Measurements from ENCODE around the gene RNF113B. TPM values are rescaled to one million over a fixed set of nuclear protein-coding genes. Genes with fewer than 3 reads are reported as not detected.

Gene RNF113B
- total RNA-seq, result not detected
- polyA plus RNA-seq, result not detected

DNA sequence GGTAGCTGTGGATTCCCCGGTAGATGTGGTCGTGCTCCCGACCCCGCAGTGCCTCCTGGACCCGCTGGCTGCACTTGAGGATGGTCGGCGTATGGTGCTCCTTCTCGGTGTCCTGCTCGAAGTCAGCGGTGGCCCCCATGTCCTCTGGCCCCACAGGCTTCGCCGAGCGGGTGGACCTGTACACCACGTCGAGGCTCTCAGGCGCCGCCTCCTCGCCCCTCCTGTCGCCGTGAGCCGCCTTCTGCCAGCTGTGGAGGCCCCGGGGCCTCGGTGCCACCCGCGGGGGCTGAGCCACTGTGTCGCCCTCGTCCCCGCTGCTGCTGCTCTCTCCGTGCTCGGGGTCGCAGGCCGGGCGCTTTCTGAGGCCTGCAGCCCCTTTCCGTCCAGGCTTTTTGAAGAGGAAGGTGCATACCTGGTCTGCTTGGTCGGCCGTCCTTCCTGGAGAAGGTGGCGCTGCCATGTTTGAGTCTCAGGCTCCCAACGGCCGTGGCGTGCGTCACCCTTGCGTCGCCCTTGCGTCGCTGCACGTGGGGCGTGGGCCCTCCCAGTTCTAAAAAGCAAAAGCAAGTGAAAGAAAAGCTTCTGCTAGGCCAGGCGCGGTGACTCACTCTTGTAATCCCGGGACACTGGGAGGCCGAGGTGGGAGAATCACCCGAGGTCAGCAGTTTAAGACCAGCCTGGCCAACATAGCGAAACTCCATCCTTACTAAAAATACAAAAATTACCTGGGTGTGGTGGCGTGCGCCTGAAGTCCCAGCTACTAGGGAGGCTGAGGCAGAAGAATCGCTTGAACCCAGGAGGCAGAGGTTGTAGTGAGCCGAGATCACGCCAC is at the start of gene RNF113B:
Gene RNF113B (minus strand): TSS at position 493 of the 832 bp plus-strand sequence. CDS start 33 bp downstream, at position 460.
- intact Hi-C loops (cut with DNase I), result no loop called here
- Histone ChIP-seq H3K4me3 (no peak within 1 kb of the TSS), H3K27me3 (no peaks in the 10 kb centered on the region), H3K36me3 (peaks cover 0 to 5% (median 0%) of the 10 kb centered on the region in 4 donors), H3K27ac (peak within 1 kb of the TSS in 2 of 4 donors; percentile 79 to 84), H3K9me3 (no peaks in the 10 kb centered on the region), H3K4me1 (peaks cover 0 to 54% (median 35%) of the 10 kb centered on the region in 4 donors)
- TF ChIP-seq, protein P1, sequence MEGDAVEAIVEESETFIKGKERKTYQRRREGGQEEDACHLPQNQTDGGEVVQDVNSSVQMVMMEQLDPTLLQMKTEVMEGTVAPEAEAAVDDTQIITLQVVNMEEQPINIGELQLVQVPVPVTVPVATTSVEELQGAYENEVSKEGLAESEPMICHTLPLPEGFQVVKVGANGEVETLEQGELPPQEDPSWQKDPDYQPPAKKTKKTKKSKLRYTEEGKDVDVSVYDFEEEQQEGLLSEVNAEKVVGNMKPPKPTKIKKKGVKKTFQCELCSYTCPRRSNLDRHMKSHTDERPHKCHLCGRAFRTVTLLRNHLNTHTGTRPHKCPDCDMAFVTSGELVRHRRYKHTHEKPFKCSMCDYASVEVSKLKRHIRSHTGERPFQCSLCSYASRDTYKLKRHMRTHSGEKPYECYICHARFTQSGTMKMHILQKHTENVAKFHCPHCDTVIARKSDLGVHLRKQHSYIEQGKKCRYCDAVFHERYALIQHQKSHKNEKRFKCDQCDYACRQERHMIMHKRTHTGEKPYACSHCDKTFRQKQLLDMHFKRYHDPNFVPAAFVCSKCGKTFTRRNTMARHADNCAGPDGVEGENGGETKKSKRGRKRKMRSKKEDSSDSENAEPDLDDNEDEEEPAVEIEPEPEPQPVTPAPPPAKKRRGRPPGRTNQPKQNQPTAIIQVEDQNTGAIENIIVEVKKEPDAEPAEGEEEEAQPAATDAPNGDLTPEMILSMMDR (IDR thresholded peaks at IDR 0.05), result no peak
- TF ChIP-seq POLR2AphosphoS5 (IDR thresholded peaks at IDR 0.05) (no peak), EP300 (IDR thresholded peaks at IDR 0.05) (no peak), POLR2A (IDR thresholded peaks at IDR 0.05) (no peak)
- DNase-seq, result no peak
- 96% methylated on average over 58 of the region's 58 CpGs for WGBS, 2 donors

DNA sequence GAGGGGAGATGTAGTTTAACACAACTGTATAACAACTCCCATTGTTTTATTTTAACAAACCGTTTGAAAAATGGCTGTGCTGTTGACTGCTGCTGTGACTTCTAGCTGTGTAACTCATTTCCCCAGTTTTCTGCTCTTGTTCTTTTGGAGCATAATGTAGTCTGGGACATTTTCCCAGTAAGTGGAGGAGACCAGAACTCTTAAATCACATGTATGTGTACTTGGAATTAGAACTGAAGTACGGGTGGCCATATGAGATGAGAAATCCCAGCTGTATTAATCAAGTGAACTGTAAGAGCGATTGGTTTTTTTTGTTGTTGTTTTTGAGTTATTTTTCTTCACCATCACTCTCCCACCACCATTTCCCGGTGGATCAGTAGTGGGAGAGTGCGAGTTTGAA is 49.4 kb upstream of the RNF113B start:
- Histone ChIP-seq H3K4me3 (no peak overlapping the region), H3K27ac (peak overlapping the region in 2 of 4 donors; percentile 30 to 56), H3K36me3 (no peaks in the 10 kb centered on the region), H3K4me1 (peaks cover 0 to 55% (median 31%) of the 10 kb centered on the region in 4 donors), H3K9me3 (no peaks in the 10 kb centered on the region), H3K27me3 (no peaks in the 10 kb centered on the region)
- TF ChIP-seq EP300 (IDR thresholded peaks at IDR 0.05) (no peak), POLR2A (IDR thresholded peaks at IDR 0.05) (no peak), POLR2AphosphoS5 (IDR thresholded peaks at IDR 0.05) (peak in 2 of 4 donors; percentile 25 to 58)
- no peak for DNase-seq
- 74 to 83% methylated on average over 5 of the region's 5 CpGs for WGBS, 2 donors
- intact Hi-C loops (cut with DNase I), result no loop called here

- peak overlapping the region in 1 of 4 donors; percentile 56 for H3K27ac ChIP-seq
- no peak overlapping the region for H3K4me3 ChIP-seq
- peaks cover 0 to 67% (median 41%) of the 10 kb centered on the region in 4 donors for H3K4me1 ChIP-seq
- no peaks in the 10 kb centered on the region for H3K9me3 ChIP-seq
- WGBS, 2 donors, result 91 to 93% methylated on average over 20 of the region's 20 CpGs
- TF ChIP-seq, protein P1 (IDR thresholded peaks at IDR 0.05), result no peak
- no peak for TF ChIP-seq POLR2A (IDR thresholded peaks at IDR 0.05)
- TF ChIP-seq POLR2AphosphoS5 (IDR thresholded peaks at IDR 0.05), result no peak
- no peak for DNase-seq
- intact Hi-C loops (cut with DNase I), result no loop called here
- no peaks in the 10 kb centered on the region for H3K36me3 ChIP-seq
- H3K27me3 ChIP-seq, result no peaks in the 10 kb centered on the region
These were observed 48.2 kb upstream of the RNF113B start for GRCh38 chr13:98225036-98225940.

DNA sequence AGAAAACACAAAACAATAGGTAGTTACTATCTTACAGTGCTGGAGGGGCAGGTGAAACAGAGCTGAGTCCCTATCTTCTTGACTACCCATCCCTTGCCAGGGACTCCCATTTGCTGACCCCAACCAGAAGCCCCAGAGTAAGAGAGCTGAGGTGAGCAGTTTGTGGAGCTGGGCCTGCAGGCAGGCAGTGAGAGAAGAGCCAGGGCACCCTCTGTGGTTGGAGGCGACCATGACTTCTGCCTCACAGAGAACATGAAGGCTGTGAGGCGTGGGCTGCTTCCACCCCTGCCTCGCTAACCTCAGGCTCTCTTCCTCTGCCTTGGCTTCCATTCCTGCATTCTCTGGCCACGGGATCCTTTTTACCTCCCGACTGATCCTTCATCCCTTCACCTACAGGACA is 47.5 kb upstream of the RNF113B start:
- no peaks in the 10 kb centered on the region for H3K27me3 ChIP-seq
- H3K36me3 ChIP-seq, result no peaks in the 10 kb centered on the region
- intact Hi-C loops (cut with DNase I), result no loop called here
- TF ChIP-seq POLR2AphosphoS5 (IDR thresholded peaks at IDR 0.05) (no peak), EP300 (IDR thresholded peaks at IDR 0.05) (no peak), POLR2A (IDR thresholded peaks at IDR 0.05) (no peak)
- TF ChIP-seq, protein P1 (IDR thresholded peaks at IDR 0.05), result no peak
- peak overlapping the region in 1 of 4 donors; percentile 29 for H3K27ac ChIP-seq
- 93 to 94% methylated on average over 5 of the region's 5 CpGs for whole genome bisulfite sequencing, 2 donors
- H3K4me3 ChIP-seq, result no peak overlapping the region
- H3K9me3 ChIP-seq, result no peaks in the 10 kb centered on the region
- H3K4me1 ChIP-seq, result peaks cover 0 to 72% (median 43%) of the 10 kb centered on the region in 4 donors
- DNase-seq, result no peak

- Histone ChIP-seq H3K9me3 (no peaks in the 10 kb centered on the region), H3K4me3 (no peak overlapping the region), H3K27ac (no peak overlapping the region), H3K4me1 (peaks cover 0 to 68% (median 41%) of the 10 kb centered on the region in 4 donors), H3K36me3 (no peaks in the 10 kb centered on the region), H3K27me3 (no peaks in the 10 kb centered on the region)
- TF ChIP-seq, protein P1 (IDR thresholded peaks at IDR 0.05), result no peak
- TF ChIP-seq POLR2A (IDR thresholded peaks at IDR 0.05) (no peak), EP300 (IDR thresholded peaks at IDR 0.05) (no peak), POLR2AphosphoS5 (IDR thresholded peaks at IDR 0.05) (no peak)
- intact Hi-C loops (cut with DNase I), result no loop called here
- DNase-seq, result no peak
These were observed 46.7 kb upstream of the RNF113B start for GRCh38 chr13:98223741-98224140.

Data from sigmoid colon (tissue), 7 donors.